Measurements from ENCODE around the gene ZDHHC11B.
"Not testable (repeated sequence)": the region's sequence is repeated elsewhere in the genome, so short reads cannot be mapped to it uniquely, and the experiment has no call there.

- not testable (repeated sequence) for TF ChIP-seq CTCF (conservative IDR thresholded peaks at IDR 0.05 in 1 of 2, IDR thresholded peaks at IDR 0.05 in 1 of 2; ENCODE audit: extremely low read depth in 1 of 2, insufficient read depth in 1 of 2, low read depth in 1 of 2, low read length in 2 of 2); EZH2 (IDR thresholded peaks at IDR 0.05; ENCODE audit: borderline replicate concordance, low read length)
These were observed 575 bp downstream of the ZDHHC11B start for GRCh38 chr5:783881-784427.

Measured in mammary epithelial cell (primary cell).